Fibroblast of the aortic adventitia (primary cell): ENCODE measurements around the gene IQSEC1. TPM values are rescaled to one million over a fixed set of nuclear protein-coding genes. Genes with fewer than 3 reads are reported as not detected.

Experiments used
- DNase-seq: peaks from one replicate; pipeline ENCODE4 v3.0.0-alpha.2; 2010; ENCODE audit warnings: low read depth
- H3K4me3 ChIP-seq: 2 replicates; pipeline ENCODE4 v1.5.1; 2011; ENCODE audit warnings: low read depth, mild to moderate bottlenecking, control low read depth, low read length, moderate library complexity
- CTCF ChIP-seq: IDR thresholded peaks from 2 replicates; pipeline ENCODE4 v1.5.1; 2011; ENCODE audit warnings: mild to moderate bottlenecking, low read length, control low read depth, inconsistent platforms; ENCODE audit not compliant: insufficient read depth
- total RNA-seq: library from RNA; depleted of rRNA; stranded (reverse); fragments of >200 nt; gene quantifications from 2 replicates; pipeline ENCODE4 v1.2.3, GENCODE V29; 2012; ENCODE audit warnings: low replicate concordance

Gene IQSEC1
- total RNA-seq, 1 donor: 15.9 TPM

DNA sequence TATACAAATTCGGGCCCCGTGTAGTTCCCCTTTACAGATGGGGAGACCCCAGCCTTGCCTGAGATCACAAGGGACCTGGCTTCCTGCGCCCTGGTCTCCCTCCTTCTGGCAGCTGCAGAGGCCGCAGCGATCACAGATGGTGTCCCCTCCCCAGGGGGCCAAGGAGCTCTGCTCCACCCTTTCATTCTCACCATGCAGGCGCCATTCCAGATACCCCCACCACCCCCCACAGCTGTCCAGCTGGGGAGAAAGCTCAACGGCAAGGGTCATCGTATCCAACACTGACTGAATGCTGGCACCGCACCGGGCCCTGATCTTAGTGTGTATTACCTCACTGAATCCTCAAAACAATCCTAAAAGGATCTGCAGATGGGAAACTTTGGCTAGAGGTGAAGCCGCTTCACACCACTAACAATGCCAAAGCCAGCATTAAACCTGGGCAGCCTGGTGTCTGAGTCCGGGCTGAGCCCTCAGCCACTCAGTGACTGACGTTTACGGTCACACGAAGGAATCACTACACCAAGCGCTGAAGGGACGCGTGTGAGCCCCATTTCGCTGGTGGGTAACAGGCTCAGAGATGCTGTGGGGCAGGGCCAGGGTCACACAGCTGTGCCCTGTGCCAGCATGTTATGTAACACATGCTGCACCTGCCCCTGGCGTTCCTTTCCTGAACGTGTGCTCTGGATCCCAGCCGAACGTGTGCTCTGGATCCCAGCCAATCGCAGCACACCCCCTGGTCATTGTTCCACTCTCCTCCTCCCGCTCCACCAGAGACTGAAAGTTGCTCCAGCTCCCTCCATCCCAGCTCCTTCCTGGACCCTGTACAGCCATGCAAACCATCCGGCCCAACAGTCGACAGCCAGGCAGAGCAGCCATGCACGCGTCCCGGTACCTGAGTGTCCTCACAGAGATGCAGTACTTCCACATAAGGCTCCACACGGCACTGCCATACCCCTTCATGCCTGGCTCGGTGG lies 51.8 kb downstream of the IQSEC1 start:
- H3K4me3 ChIP-seq: peak overlapping the region; percentile 46
- peak; percentile 44 for DNase-seq
- no peak for TF ChIP-seq CTCF

DNA sequence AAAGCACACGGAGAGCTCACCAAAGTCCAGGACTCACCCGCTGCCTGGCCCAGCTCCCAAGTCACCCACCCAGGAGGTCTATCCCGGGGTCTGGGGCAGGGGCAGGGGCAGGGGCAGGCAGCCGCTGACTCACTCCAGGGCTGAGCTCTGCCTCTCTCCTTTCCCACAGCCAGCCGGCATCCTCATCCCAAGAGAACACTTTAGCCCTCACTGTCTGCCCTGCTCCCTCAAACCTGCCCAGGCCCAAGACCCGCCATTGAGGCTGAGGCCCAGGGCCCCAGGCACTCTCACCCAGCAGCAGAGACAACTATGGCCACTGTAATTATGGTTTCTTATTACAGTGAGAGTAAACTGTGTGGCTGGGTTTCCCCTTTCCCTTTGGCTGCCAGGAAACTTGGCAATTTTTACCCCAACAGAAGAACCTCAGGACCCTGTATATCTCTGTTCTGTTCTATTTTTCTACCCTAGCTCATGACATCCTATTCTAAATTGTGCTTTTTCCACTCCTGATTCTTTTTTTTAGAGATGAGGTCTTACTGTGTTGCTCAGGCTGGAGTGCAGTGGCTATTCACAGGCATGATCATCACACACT lies 53.0 kb downstream of the IQSEC1 start:
- no peak overlapping the region for H3K4me3 ChIP-seq
- no peak for TF ChIP-seq CTCF
- DNase-seq: no peak

DNA sequence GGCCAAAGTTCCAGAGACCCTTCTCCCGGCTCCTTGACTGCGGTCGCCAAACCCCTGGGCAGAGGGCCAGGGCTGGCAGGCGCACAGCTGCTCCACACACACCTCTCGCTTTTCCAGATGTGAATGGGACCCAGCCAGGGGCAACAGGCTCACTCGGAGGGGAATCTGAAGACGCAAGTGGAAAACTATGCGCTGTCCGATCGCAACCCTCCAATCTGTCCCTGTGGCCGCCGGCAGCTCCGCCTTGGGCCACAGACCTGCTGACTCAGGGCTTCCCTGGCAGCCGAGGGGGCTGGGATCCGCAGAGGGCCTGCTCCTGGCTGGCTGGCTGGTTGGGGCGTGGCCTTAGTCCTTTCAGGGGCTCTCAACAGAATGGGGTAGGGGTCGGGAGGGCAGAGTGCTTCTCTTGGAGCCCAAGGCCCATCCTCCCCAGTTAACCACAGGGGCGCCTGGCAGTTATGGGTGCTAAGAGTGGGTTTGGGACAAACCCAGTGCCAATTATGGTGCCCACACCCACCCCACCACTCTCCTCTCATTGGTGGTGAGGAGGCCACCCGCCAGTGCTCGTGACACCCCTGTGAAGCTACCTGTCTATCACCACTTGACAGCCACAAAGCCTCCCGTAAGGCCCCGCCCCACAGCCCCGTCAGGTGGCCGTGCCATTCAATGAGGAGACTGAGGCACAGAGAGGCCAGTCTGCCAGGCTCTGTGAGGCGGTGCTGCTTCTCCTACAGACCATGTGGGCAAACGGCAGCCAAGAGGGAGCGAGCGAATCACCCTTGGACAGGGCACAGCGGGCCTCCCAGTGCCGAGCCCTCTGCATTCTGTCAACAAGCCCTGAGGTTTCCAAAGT lies 53.8 kb downstream of the IQSEC1 start:
- H3K4me3 ChIP-seq: peak overlapping the region; percentile 9
- DNase-seq: peak; percentile 84
- TF ChIP-seq CTCF: no peak

DNA sequence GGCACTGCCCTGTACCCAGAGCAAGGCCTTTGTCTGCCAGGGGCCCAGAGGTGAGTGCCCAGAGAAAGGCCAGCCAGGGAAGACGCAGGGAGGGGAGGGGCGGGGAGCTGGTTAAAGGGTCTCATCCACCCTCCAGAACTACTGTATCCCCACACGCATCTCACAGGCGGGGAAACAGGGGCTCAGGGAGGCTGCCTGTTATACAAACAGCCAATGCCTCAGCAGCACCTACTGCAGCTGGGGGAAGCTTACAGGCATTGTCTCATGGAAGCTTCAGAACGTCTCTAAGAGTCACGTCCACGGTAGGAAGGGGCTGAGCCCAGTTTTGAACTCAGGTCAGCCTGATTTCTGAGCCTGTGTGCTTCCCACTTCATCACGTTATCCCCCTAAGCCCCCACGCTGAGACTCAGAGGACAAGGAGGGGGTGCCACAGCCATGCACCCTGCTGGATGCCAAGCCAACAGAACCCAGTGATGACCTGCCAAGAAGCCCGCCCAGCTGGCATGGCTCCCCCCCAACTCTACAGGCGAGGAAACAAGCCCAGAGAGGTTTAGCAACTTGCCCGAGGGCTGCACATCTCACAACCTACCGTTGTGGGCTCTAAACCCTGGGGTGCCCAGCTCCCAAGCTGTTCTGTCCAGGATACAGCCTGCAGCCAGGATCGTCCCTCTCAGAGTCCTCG lies 54.5 kb downstream of the IQSEC1 start:
- TF ChIP-seq CTCF: no peak
- H3K4me3 ChIP-seq: peak overlapping the region; percentile 3
- DNase-seq: no peak

- no peak for DNase-seq
- H3K4me3 ChIP-seq: no peak overlapping the region
- TF ChIP-seq CTCF: no peak
Observed at GRCh38 chr3:13018043-13018451, 55.2 kb downstream of the IQSEC1 start.
